ENCODE data around the gene SYTL3.

The SYTL3 gene

GRCh38 chr6:158737710-158738615 lies 88.1 kb downstream of the SYTL3 start:
- DNase-seq = no peak
- no peaks in the 10 kb centered on the region for H3K27me3 ChIP-seq (replicated peaks in 2 of 5; ENCODE audit: control insufficient read depth in 4 of 5, insufficient read depth in 5 of 5, low read length in 4 of 5)
- H3K4me1 ChIP-seq (ENCODE audit: control extremely low read depth in 1 of 4, control insufficient read depth in 4 of 4, insufficient read depth in 4 of 4, low read length in 3 of 4) = no peaks in the 10 kb centered on the region
- peaks cover 0 to 24% (median 14%) of the 10 kb centered on the region in 5 experiments for H3K9me3 ChIP-seq (ENCODE audit: control extremely low read depth in 1 of 5, control insufficient read depth in 4 of 5, insufficient read depth in 2 of 5, low read depth in 1 of 5, low read length in 4 of 5)
- ChIA-PET POLR2A (no interaction called here), CTCF (interaction anchor here (0.8 kb wide), 1 partner anchor 8 kb away, joined by 3 read pairs; no protein-coding TSS in a partner anchor)
- no peak overlapping the region for H3K4me3 ChIP-seq (ENCODE audit: control insufficient read depth in 1 of 7, extremely low read depth in 1 of 7, insufficient read depth in 4 of 7, low read depth in 2 of 7, low read length in 6 of 7)
- 97% methylated on average over 10 of the region's 12 CpGs for WGBS (ENCODE audit: insufficient coverage)
- H3K36me3 ChIP-seq (ENCODE audit: control insufficient read depth in 4 of 4, insufficient read depth in 4 of 4, low read length in 3 of 4) = no peaks in the 10 kb centered on the region
- no peak overlapping the region for H3K27ac ChIP-seq (ENCODE audit: insufficient read depth in 1 of 2, low read depth in 1 of 2, low read length in 2 of 2, poor library complexity in 1 of 2, severe bottlenecking in 2 of 2)

- Histone ChIP-seq H3K4me3 (ENCODE audit: control insufficient read depth in 1 of 7, extremely low read depth in 1 of 7, insufficient read depth in 4 of 7, low read depth in 2 of 7, low read length in 6 of 7) (no peak overlapping the region), H3K9me3 (ENCODE audit: control extremely low read depth in 1 of 5, control insufficient read depth in 4 of 5, insufficient read depth in 2 of 5, low read depth in 1 of 5, low read length in 4 of 5) (peaks cover 0 to 14% (median 8%) of the 10 kb centered on the region in 5 experiments), H3K27ac (ENCODE audit: insufficient read depth in 1 of 2, low read depth in 1 of 2, low read length in 2 of 2, poor library complexity in 1 of 2, severe bottlenecking in 2 of 2) (no peak overlapping the region), H3K27me3 (replicated peaks in 2 of 5; ENCODE audit: control insufficient read depth in 4 of 5, insufficient read depth in 5 of 5, low read length in 4 of 5) (no peaks in the 10 kb centered on the region), H3K36me3 (ENCODE audit: control insufficient read depth in 4 of 4, insufficient read depth in 4 of 4, low read length in 3 of 4) (no peaks in the 10 kb centered on the region), H3K4me1 (ENCODE audit: control extremely low read depth in 1 of 4, control insufficient read depth in 4 of 4, insufficient read depth in 4 of 4, low read length in 3 of 4) (no peaks in the 10 kb centered on the region)
- CTCF ChIA-PET = no interaction called here
- DNase-seq = no peak
- POLR2A ChIA-PET = no interaction called here
- no CpG with 5 or more reads among the region's 1 CpG for WGBS (ENCODE audit: insufficient coverage)
Observed at GRCh38 chr6:158739673-158740072, 89.8 kb downstream of the SYTL3 start.

GRCh38 chr6:158743033-158743651 lies 93.3 kb downstream of the SYTL3 start:
- no peak for DNase-seq
- 99% methylated on average over 5 of the region's 6 CpGs for WGBS (ENCODE audit: insufficient coverage)
- H3K27me3 ChIP-seq (replicated peaks in 2 of 5; ENCODE audit: control insufficient read depth in 4 of 5, insufficient read depth in 5 of 5, low read length in 4 of 5) = no peaks in the 10 kb centered on the region
- H3K4me1 ChIP-seq (ENCODE audit: control extremely low read depth in 1 of 4, control insufficient read depth in 4 of 4, insufficient read depth in 4 of 4, low read length in 3 of 4) = no peaks in the 10 kb centered on the region
- POLR2A ChIA-PET = interaction anchor here (0.6 kb wide), 1 partner anchor 27 kb away, joined by 3 read pairs; no protein-coding TSS in a partner anchor
- no peaks in the 10 kb centered on the region for H3K36me3 ChIP-seq (ENCODE audit: control insufficient read depth in 4 of 4, insufficient read depth in 4 of 4, low read length in 3 of 4)
- no peak overlapping the region for H3K27ac ChIP-seq (ENCODE audit: insufficient read depth in 1 of 2, low read depth in 1 of 2, low read length in 2 of 2, poor library complexity in 1 of 2, severe bottlenecking in 2 of 2)
- H3K9me3 ChIP-seq (ENCODE audit: control extremely low read depth in 1 of 5, control insufficient read depth in 4 of 5, insufficient read depth in 2 of 5, low read depth in 1 of 5, low read length in 4 of 5) = peaks cover 0 to 14% (median 7%) of the 10 kb centered on the region in 5 experiments
- CTCF ChIA-PET = interaction anchor here (0.8 to 1.3 kb wide), 3 partner anchors 11 to 53 kb away, joined by 3 to 5 read pairs (median 3); no protein-coding TSS in a partner anchor
- H3K4me3 ChIP-seq (ENCODE audit: control insufficient read depth in 1 of 7, extremely low read depth in 1 of 7, insufficient read depth in 4 of 7, low read depth in 2 of 7, low read length in 6 of 7) = no peak overlapping the region

- no peaks in the 10 kb centered on the region for H3K4me1 ChIP-seq (ENCODE audit: control extremely low read depth in 1 of 4, control insufficient read depth in 4 of 4, insufficient read depth in 4 of 4, low read length in 3 of 4)
- no peaks in the 10 kb centered on the region for H3K36me3 ChIP-seq (ENCODE audit: control insufficient read depth in 4 of 4, insufficient read depth in 4 of 4, low read length in 3 of 4)
- no peak overlapping the region for H3K27ac ChIP-seq (ENCODE audit: insufficient read depth in 1 of 2, low read depth in 1 of 2, low read length in 2 of 2, poor library complexity in 1 of 2, severe bottlenecking in 2 of 2)
- 100% methylated on average over 3 of the region's 5 CpGs for WGBS (ENCODE audit: insufficient coverage)
- H3K9me3 ChIP-seq (ENCODE audit: control extremely low read depth in 1 of 5, control insufficient read depth in 4 of 5, insufficient read depth in 2 of 5, low read depth in 1 of 5, low read length in 4 of 5) = peaks cover 0 to 3% (median 0%) of the 10 kb centered on the region in 5 experiments
- H3K27me3 ChIP-seq (replicated peaks in 2 of 5; ENCODE audit: control insufficient read depth in 4 of 5, insufficient read depth in 5 of 5, low read length in 4 of 5) = no peaks in the 10 kb centered on the region
- ChIA-PET POLR2A (no interaction called here), CTCF (interaction anchor here (0.7 kb wide), 1 partner anchor 15 kb away, joined by 3 read pairs; no protein-coding TSS in a partner anchor)
- no peak overlapping the region for H3K4me3 ChIP-seq (ENCODE audit: control insufficient read depth in 1 of 7, extremely low read depth in 1 of 7, insufficient read depth in 4 of 7, low read depth in 2 of 7, low read length in 6 of 7)
- DNase-seq = no peak
Observed at GRCh38 chr6:158744986-158745430, 95.2 kb downstream of the SYTL3 start.

GRCh38 chr6:158751224-158751623 lies 101.4 kb downstream of the SYTL3 start:
- Histone ChIP-seq H3K4me1 (ENCODE audit: control extremely low read depth in 1 of 4, control insufficient read depth in 4 of 4, insufficient read depth in 4 of 4, low read length in 3 of 4) (peaks cover 0 to 16% (median 0%) of the 10 kb centered on the region in 4 experiments), H3K9me3 (ENCODE audit: control extremely low read depth in 1 of 5, control insufficient read depth in 4 of 5, insufficient read depth in 2 of 5, low read depth in 1 of 5, low read length in 4 of 5) (peaks cover 0 to 1% (median 0%) of the 10 kb centered on the region in 5 experiments), H3K27ac (ENCODE audit: insufficient read depth in 1 of 2, low read depth in 1 of 2, low read length in 2 of 2, poor library complexity in 1 of 2, severe bottlenecking in 2 of 2) (no peak overlapping the region), H3K4me3 (ENCODE audit: control insufficient read depth in 1 of 7, extremely low read depth in 1 of 7, insufficient read depth in 4 of 7, low read depth in 2 of 7, low read length in 6 of 7) (no peak overlapping the region), H3K36me3 (ENCODE audit: control insufficient read depth in 4 of 4, insufficient read depth in 4 of 4, low read length in 3 of 4) (no peaks in the 10 kb centered on the region), H3K27me3 (replicated peaks in 2 of 5; ENCODE audit: control insufficient read depth in 4 of 5, insufficient read depth in 5 of 5, low read length in 4 of 5) (no peaks in the 10 kb centered on the region)
- CTCF ChIA-PET = no interaction called here
- no peak for DNase-seq
- POLR2A ChIA-PET = no interaction called here
- 82% methylated on average over 9 of the region's 9 CpGs for WGBS (ENCODE audit: insufficient coverage)

GRCh38 chr6:158751921-158752320 lies 102.1 kb downstream of the SYTL3 start:
- Histone ChIP-seq H3K27me3 (replicated peaks in 2 of 5; ENCODE audit: control insufficient read depth in 4 of 5, insufficient read depth in 5 of 5, low read length in 4 of 5) (no peaks in the 10 kb centered on the region), H3K36me3 (ENCODE audit: control insufficient read depth in 4 of 4, insufficient read depth in 4 of 4, low read length in 3 of 4) (no peaks in the 10 kb centered on the region), H3K27ac (ENCODE audit: insufficient read depth in 1 of 2, low read depth in 1 of 2, low read length in 2 of 2, poor library complexity in 1 of 2, severe bottlenecking in 2 of 2) (no peak overlapping the region), H3K4me1 (ENCODE audit: control extremely low read depth in 1 of 4, control insufficient read depth in 4 of 4, insufficient read depth in 4 of 4, low read length in 3 of 4) (peaks cover 0 to 16% (median 0%) of the 10 kb centered on the region in 4 experiments), H3K4me3 (ENCODE audit: control insufficient read depth in 1 of 7, extremely low read depth in 1 of 7, insufficient read depth in 4 of 7, low read depth in 2 of 7, low read length in 6 of 7) (no peak overlapping the region), H3K9me3 (ENCODE audit: control extremely low read depth in 1 of 5, control insufficient read depth in 4 of 5, insufficient read depth in 2 of 5, low read depth in 1 of 5, low read length in 4 of 5) (peaks cover 0 to 1% (median 0%) of the 10 kb centered on the region in 5 experiments)
- CTCF ChIA-PET = interaction anchor here (1.0 kb wide), 1 partner anchor 11 kb away, joined by 3 read pairs; no protein-coding TSS in a partner anchor
- WGBS (ENCODE audit: insufficient coverage) = 83% methylated on average over 8 of the region's 9 CpGs
- POLR2A ChIA-PET = no interaction called here
- DNase-seq = no peak
